GM12801 (cell line): ENCODE measurements around the gene C11orf24.

Source experiments
- TF ChIP-seq, protein P1 (sequence below): IDR thresholded peaks from one replicate; pipeline ENCODE4 v1.5.1; 2011; ENCODE audit warnings: control low read depth; ENCODE audit not compliant: insufficient read length; ENCODE audit errors: extremely low read depth

Gene C11orf24

DNA sequence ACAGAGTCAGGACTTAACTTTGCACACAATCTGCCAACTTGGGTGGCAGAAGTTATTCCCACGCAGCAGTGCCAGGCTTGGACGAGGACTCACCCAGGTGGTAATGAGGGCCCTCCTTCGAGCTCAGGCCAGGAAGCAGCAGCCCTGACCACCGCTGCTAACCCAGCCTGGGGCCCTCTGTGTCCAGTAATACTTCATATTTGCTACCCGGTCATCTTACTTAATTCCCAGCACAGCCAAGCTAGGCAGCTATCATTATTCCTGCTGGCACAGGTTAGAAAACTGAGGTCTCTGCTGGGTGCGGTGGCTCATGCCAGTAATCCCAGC is 25.2 kb upstream of the C11orf24 start:
- TF ChIP-seq, protein P1, sequence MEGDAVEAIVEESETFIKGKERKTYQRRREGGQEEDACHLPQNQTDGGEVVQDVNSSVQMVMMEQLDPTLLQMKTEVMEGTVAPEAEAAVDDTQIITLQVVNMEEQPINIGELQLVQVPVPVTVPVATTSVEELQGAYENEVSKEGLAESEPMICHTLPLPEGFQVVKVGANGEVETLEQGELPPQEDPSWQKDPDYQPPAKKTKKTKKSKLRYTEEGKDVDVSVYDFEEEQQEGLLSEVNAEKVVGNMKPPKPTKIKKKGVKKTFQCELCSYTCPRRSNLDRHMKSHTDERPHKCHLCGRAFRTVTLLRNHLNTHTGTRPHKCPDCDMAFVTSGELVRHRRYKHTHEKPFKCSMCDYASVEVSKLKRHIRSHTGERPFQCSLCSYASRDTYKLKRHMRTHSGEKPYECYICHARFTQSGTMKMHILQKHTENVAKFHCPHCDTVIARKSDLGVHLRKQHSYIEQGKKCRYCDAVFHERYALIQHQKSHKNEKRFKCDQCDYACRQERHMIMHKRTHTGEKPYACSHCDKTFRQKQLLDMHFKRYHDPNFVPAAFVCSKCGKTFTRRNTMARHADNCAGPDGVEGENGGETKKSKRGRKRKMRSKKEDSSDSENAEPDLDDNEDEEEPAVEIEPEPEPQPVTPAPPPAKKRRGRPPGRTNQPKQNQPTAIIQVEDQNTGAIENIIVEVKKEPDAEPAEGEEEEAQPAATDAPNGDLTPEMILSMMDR = no peak

DNA sequence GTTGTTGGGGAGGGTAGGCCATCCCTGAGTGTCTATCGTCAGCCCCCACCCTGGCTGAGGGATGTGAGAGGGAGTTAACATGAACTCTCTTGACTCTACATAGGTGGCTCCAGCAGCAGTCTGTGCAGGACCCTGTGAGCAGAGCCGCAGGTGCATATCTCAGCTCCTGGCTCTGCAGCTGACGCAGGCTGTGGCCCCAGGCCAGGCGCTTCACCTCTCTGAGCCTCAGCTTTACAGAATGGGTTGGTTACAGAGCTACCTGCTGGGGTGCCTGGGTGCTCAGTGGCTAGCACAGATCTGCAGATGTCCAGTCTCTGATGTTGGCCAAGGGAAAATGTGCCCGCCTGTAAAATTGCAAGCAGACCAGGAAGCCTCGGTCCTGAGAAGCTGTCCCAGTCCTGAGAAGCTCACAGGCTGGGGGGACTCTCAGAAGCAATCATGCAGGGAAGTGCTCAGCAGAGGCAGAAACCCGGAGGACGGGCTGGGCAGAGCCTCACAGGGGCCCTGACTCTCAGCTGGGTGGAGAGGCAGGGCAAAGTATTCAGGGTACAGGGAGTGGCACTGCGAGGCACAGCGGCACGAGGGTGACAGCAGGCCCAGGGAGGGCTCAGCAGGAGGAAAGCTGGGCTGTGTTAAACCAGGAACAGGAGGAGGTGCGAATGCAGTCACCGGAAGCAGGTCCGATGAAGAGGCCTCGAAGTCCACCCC is 24.7 kb upstream of the C11orf24 start:
- TF ChIP-seq, protein P1 = no peak

DNA sequence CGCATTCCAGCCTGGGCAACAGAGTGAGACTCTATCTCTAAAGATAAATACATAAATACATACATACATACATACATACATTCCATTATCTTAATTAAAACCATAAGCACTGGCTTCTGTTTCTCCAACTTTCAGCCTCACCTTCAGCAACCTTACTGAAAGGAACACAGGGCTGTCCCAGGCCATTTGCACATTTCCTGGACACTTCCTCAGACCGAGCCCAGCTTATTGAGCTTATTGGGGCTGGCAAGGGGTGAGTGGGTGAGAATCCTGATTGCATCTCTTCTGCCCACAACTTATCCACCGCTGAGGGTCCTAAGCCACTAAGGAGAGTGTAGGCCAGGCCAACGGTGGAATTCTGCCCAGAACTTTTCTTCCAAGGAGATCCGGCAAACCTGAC is 24.2 kb upstream of the C11orf24 start:
- TF ChIP-seq, protein P1 = no peak

DNA sequence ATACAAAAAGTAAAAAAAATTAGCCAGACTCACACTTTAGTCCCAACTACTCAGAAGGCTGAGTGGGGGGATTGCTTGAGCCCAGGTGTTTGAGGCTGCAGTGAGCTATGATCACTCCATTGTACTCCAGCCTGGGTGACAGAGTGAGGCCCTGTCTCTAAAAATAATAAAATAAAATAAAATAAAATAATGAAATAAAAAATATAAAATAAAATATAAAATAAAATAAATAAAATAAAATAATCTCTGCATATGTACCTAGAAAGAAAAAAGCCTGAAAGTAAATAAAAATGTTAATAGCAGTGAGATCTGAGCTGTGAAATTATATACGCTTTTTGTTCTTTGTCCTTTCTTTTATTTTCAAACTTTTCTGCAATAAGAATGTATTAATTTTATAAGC is 23.5 kb upstream of the C11orf24 start:
- TF ChIP-seq, protein P1 = no peak

DNA sequence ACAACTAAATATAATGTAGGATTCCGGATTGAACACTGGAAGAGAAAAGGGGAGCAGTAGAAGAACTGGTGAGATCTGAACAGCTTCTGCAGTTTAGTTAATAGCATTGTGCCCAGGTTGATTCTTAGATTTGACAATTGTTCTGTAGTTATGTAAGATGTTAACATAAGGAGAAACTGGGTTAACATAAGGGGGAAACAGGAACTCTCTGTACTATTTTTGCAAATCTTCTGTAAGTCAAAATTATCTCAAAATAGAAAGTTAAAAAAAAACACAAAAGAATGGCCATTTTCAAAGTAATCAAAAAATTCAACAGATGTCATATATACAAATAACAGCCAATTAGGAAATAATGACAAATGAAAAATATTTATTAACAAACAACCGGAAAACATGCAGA is 21.9 kb upstream of the C11orf24 start:
- TF ChIP-seq, protein P1 = no peak

DNA sequence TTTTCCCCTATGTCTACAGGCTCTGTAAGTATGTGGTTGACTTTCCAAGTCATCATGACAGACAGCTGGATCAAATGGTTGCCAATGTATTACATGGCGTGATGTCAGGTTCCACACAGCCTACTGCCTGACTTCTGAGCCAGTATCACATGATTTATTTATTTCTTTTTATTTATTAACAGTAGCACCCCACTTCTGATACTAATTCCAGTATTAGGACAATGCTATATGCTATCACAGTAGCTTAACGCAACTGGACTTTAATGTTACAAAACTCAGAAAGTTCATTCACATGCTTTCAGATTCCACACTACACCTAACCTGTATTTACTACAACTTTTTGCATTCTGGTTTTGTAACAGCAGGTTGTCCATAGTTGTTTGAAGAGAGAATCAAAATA is 17.7 kb upstream of the C11orf24 start:
- TF ChIP-seq, protein P1 = no peak

DNA sequence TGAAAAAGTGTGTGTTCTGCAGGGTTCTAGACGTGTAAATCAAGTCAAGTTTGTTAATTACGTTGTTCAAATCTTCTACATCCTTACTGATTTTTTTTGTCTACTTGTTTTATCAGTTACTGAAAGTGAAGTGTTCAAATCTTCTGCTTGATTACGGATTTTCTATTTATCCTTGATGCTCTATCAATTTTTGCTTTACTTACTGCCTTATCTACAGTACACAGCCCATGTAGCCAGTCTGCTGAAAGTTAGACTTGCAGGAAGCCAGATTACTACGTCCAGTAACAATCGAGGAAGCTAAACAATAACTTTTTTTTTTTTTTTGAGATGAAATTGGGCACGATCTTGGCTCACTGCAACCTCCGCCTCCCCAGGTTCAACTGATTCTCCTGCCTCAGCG is 15.6 kb upstream of the C11orf24 start:
- TF ChIP-seq, protein P1 = no peak
